Naive thymus-derived CD8-positive, alpha-beta T cell (primary cell): ENCODE data around the gene DIRAS1. TPM values are rescaled to one million over a fixed set of nuclear protein-coding genes. Genes with fewer than 3 reads are reported as not detected.

Experiments
- ATAC-seq, 2 donors: fragments of 150-1000 bp; cut with Tn5 transposase in 1 of 2; sonication (Bioruptor Pico), chemical (Tn5 transposase) in 1 of 2; 1 replicate in 1 of 2; 2 replicates in 1 of 2; pipeline ENCODE4 v1.10.0; 2021; ENCODE audit warnings: mild to moderate bottlenecking in 2 of 2, moderate library complexity in 2 of 2
- POLR2A ChIA-PET: fragments of 350-600 bp; sonication (Branson Sonifier 250); formaldehyde crosslinking; loops from one replicate; lab custom pipeline; 2021; ENCODE audit warnings: antibody characterized with exemption; lab: Charles Lee
- DNase-seq, 10 donors: peaks; one replicate each; pipeline versions ENCODE4 v3.0.0 to v3.0.0-alpha.2; 2020 to 2022
- H3K27ac Mint-ChIP-seq, 10 donors: one replicate each; pipeline ENCODE4 v1.8.0; 2020 to 2022; ENCODE audit warnings: mild to moderate bottlenecking in 10 of 10, mixed read lengths in 10 of 10, moderate library complexity in 4 of 10, inconsistent platforms in 1 of 10
- H3K27me3 Mint-ChIP-seq, 5 donors: one replicate each; pipeline ENCODE4 v1.8.0; 2021 to 2022; ENCODE audit warnings: mixed read lengths in 5 of 5
- H3K36me3 Mint-ChIP-seq, 3 donors: one replicate each; pipeline ENCODE4 v1.8.0; 2020 to 2022; ENCODE audit warnings: mixed read lengths in 3 of 3, mild to moderate bottlenecking in 2 of 3, inconsistent platforms in 1 of 3
- H3K4me1 Mint-ChIP-seq, 4 donors: one replicate each; pipeline ENCODE4 v1.8.0; 2021 to 2022; ENCODE audit warnings: mixed read lengths in 4 of 4
- H3K4me3 Mint-ChIP-seq, 10 donors: one replicate each; pipeline ENCODE4 v1.8.0; 2020 to 2022; ENCODE audit warnings: mild to moderate bottlenecking in 10 of 10, mixed read lengths in 10 of 10, moderate library complexity in 6 of 10, inconsistent platforms in 1 of 10
- H3K9me3 Mint-ChIP-seq, 9 donors: one replicate each; pipeline ENCODE4 v1.8.0; 2020 to 2022; ENCODE audit warnings: mixed read lengths in 9 of 9, mild to moderate bottlenecking in 3 of 9, inconsistent platforms in 1 of 9, moderate library complexity in 1 of 9
- polyA plus RNA-seq, 3 donors: library from polyadenylated mRNA; unstranded; fragments of 300-500 nt; fragmentation: Illumina TruSeq; gene quantifications; one replicate each; pipeline ENCODE4 v1.2.3, GENCODE V29; 2021
- total RNA-seq, 8 experiments: library from RNA in 2 of 8; stranded (reverse) in 2 of 8; gene quantifications; one replicate each; pipeline ENCODE4 v1.2.3 and lab custom pipeline; 2021 to 2026

DIRAS1 gene
- total and polyA plus RNA-seq, 5 experiments from 2014 or later, result 0.75 to 0.77 TPM; not detected in 3

DNA sequence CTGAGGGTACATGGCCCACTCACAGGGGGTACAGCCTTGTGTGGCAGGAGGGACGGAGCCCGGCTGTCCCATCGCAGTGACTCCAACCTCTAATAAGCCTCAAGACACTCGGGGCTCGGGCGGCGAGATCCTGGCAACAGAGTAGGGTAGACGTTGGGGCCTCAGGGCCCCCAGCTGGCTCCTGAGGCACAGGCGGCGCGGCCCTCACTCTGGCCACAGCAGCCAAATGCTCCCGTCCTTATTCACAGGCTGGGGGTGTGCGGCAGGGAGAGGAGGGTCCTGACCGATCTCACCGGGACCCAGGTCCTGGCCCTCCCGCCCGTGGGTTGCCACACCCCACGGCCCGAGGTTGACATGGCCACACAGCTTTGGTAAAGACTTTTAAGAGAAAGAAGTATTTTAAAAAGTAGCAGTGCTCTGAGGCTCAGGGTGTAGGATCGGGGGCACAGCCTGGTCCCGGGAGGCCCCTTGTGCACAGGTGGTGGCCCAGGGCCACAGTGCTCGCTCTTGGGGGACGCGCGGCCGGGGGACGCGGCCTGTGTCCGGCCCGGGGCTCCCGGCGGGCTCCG, 11.1 kb upstream of the DIRAS1 start:
- Mint-ChIP-seq H3K4me3 (no peak overlapping the region), H3K27ac (no peak overlapping the region), H3K4me1 (peaks cover 5 to 23% (median 8%) of the 10 kb centered on the region in 4 donors), H3K36me3 (peaks cover 0 to 22% (median 22%) of the 10 kb centered on the region in 3 donors), H3K9me3 (no peaks in the 10 kb centered on the region), H3K27me3 (no peaks in the 10 kb centered on the region)
- POLR2A ChIA-PET, result no interaction called here
- ATAC-seq (no peak), DNase-seq (no peak)

GRCh38 chr19:2731181-2731995, 10.2 kb upstream of the DIRAS1 start:
- no peak for DNase-seq
- POLR2A ChIA-PET, result no interaction called here
- Mint-ChIP-seq H3K4me1 (peaks cover 5 to 19% (median 9%) of the 10 kb centered on the region in 4 donors), H3K9me3 (no peaks in the 10 kb centered on the region), H3K36me3 (peaks cover 0 to 16% (median 13%) of the 10 kb centered on the region in 3 donors), H3K4me3 (no peak overlapping the region), H3K27me3 (peaks cover 0 to 3% (median 0%) of the 10 kb centered on the region in 5 donors), H3K27ac (no peak overlapping the region)
- no peak for ATAC-seq

GRCh38 chr19:2729943-2730818, 9.0 kb upstream of the DIRAS1 start:
- POLR2A ChIA-PET, result no interaction called here
- Mint-ChIP-seq H3K27me3 (peaks cover 0 to 12% (median 6%) of the 10 kb centered on the region in 5 donors), H3K4me3 (no peak overlapping the region), H3K9me3 (no peaks in the 10 kb centered on the region), H3K27ac (no peak overlapping the region), H3K36me3 (peaks cover 0 to 11% (median 8%) of the 10 kb centered on the region in 3 donors), H3K4me1 (peaks cover 5 to 13% (median 10%) of the 10 kb centered on the region in 4 donors)
- no peak for ATAC-seq
- DNase-seq, result no peak

- DNase-seq (no peak), ATAC-seq (no peak)
- H3K9me3 Mint-ChIP-seq, result no peaks in the 10 kb centered on the region
- POLR2A ChIA-PET, result no interaction called here
- no peak overlapping the region for H3K4me3 Mint-ChIP-seq
- H3K27me3 Mint-ChIP-seq, result peaks cover 3 to 21% (median 12%) of the 10 kb centered on the region in 5 donors
- peaks cover 0 to 7% (median 4%) of the 10 kb centered on the region in 3 donors for H3K36me3 Mint-ChIP-seq
- no peak overlapping the region for H3K27ac Mint-ChIP-seq
- H3K4me1 Mint-ChIP-seq, result peaks cover 0 to 9% (median 5%) of the 10 kb centered on the region in 4 donors
Measured at GRCh38 chr19:2728783-2729387, 7.7 kb upstream of the DIRAS1 start.

GRCh38 chr19:2727640-2727944, 6.4 kb upstream of the DIRAS1 start:
- peak overlapping the region in 1 of 10 donors; percentile 33 for H3K27ac Mint-ChIP-seq
- H3K4me3 Mint-ChIP-seq, result no peak overlapping the region
- peaks cover 3 to 33% (median 12%) of the 10 kb centered on the region in 5 donors for H3K27me3 Mint-ChIP-seq
- H3K9me3 Mint-ChIP-seq, result peaks cover 0 to under 1% (median 0%) of the 10 kb centered on the region in 9 donors
- H3K4me1 Mint-ChIP-seq, result peaks cover 0 to 9% (median 3%) of the 10 kb centered on the region in 4 donors
- POLR2A ChIA-PET, result interaction anchor here (0.7 kb wide), 1 partner anchor 17 kb away, joined by 3 read pairs; no protein-coding TSS in a partner anchor
- DNase-seq (no peak), ATAC-seq (no peak)
- no peaks in the 10 kb centered on the region for H3K36me3 Mint-ChIP-seq

- no peaks in the 10 kb centered on the region for H3K36me3 Mint-ChIP-seq
- H3K4me1 Mint-ChIP-seq, result peaks cover 0 to 9% (median 3%) of the 10 kb centered on the region in 4 donors
- H3K4me3 Mint-ChIP-seq, result peak overlapping the region in 4 of 10 donors; percentile 4 to 54 (median 43)
- H3K27ac Mint-ChIP-seq, result peak overlapping the region in 2 of 10 donors; percentile 22 to 33
- H3K9me3 Mint-ChIP-seq, result peaks cover 0 to 2% (median 0%) of the 10 kb centered on the region in 9 donors
- POLR2A ChIA-PET, result interaction anchor here (0.7 kb wide), 1 partner anchor 17 kb away, joined by 3 read pairs; no protein-coding TSS in a partner anchor
- ATAC-seq, result no peak
- H3K27me3 Mint-ChIP-seq, result peaks cover 3 to 38% (median 12%) of the 10 kb centered on the region in 5 donors
- no peak for DNase-seq
Measured at GRCh38 chr19:2726904-2727639, 5.9 kb upstream of the DIRAS1 start.

DNA sequence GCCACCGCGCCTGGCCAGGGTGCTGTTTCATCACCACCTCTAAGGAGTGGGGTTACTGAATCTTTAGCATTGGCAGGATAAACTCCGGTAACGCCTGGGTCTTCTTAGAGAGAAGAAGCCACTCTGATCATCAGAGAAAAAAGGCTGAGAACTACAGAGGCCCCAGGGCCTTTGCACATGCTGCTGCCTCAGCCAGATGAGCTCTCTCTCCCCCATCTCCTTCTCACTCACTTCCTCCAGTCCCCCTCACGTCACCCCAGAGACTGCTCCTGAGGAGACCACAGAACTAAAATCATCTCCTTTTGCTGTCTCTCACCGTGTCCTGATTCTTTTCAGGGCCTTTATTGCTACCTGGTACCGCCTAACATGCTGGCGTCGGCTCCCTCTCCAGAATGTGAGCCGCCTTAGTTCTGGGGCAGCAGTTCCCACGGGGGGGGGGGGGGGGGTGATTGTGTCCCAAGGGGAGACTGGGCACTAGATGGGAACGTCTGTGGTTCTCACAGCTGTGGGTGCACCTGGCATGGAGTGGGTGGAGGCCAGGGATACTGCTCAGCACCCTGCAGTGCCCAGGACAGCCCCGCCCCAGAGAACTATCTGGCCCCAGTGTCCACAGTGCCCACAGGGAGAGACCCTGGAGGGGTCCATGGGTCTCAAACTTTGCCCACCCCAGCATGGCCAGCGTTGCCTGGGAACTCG, 5.1 kb upstream of the DIRAS1 start:
- Mint-ChIP-seq H3K4me3 (no peak overlapping the region), H3K4me1 (peaks cover 0 to 14% (median 6%) of the 10 kb centered on the region in 4 donors), H3K27ac (no peak overlapping the region), H3K9me3 (peaks cover 0 to 2% (median 0%) of the 10 kb centered on the region in 9 donors), H3K36me3 (peaks cover 0 to 2% (median 0%) of the 10 kb centered on the region in 3 donors), H3K27me3 (peaks cover 3 to 44% (median 12%) of the 10 kb centered on the region in 5 donors)
- no peak for DNase-seq
- POLR2A ChIA-PET, result no interaction called here
- ATAC-seq, result no peak

DNA sequence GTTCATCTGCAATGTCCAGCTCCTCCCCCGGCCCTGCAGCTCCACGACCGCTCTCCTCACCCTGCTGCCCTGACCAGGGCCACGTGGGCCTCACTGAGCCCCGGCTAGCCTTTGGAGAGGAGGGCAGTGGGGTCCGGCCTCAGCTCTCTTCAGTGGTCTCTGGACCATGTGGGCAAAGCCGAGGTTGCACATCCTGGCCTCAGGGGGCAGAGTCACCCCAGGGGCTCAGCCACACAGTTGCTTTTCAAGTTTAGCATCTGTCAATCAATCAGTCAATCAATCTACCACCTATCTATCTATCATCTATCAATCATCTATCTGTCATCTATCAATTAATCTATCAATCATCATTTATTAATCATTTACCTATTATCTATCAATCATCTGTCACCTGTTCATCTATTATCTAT, 3.0 kb upstream of the DIRAS1 start:
- peak overlapping the region in 1 of 10 donors; percentile 8 for H3K4me3 Mint-ChIP-seq

GRCh38 chr19:2723747-2724146, 2.6 kb upstream of the DIRAS1 start:
- no peak overlapping the region for H3K4me3 Mint-ChIP-seq
- H3K27me3 Mint-ChIP-seq, result peaks cover 6 to 59% (median 17%) of the 10 kb centered on the region in 5 donors
- no peak for ATAC-seq

More for the DNA sequence above, 3.0 kb upstream of the DIRAS1 start:
- H3K9me3 Mint-ChIP-seq, result peaks cover 0 to 2% (median 0%) of the 10 kb centered on the region in 9 donors
- DNase-seq (no peak), ATAC-seq (no peak)
- H3K4me1 Mint-ChIP-seq, result peaks cover 4 to 23% (median 13%) of the 10 kb centered on the region in 4 donors
- H3K27me3 Mint-ChIP-seq, result peaks cover 6 to 55% (median 17%) of the 10 kb centered on the region in 5 donors
- POLR2A ChIA-PET, result no interaction called here
- no peak overlapping the region for H3K27ac Mint-ChIP-seq
- peaks cover 0 to 6% (median 0%) of the 10 kb centered on the region in 3 donors for H3K36me3 Mint-ChIP-seq

GRCh38 chr19:2723345-2723715, 2.2 kb upstream of the DIRAS1 start:
- Mint-ChIP-seq H3K4me1 (peaks cover 1 to 25% (median 13%) of the 10 kb centered on the region in 4 donors), H3K4me3 (no peak overlapping the region)

More at GRCh38 chr19:2723747-2724146, 2.6 kb upstream of the DIRAS1 start:
- Mint-ChIP-seq H3K4me1 (peaks cover 2 to 25% (median 13%) of the 10 kb centered on the region in 4 donors), H3K9me3 (peaks cover 0 to 2% (median 0%) of the 10 kb centered on the region in 9 donors), H3K36me3 (peaks cover 0 to 6% (median 0%) of the 10 kb centered on the region in 3 donors), H3K27ac (no peak overlapping the region)
- POLR2A ChIA-PET, result no interaction called here
- DNase-seq, result no peak

More at GRCh38 chr19:2723345-2723715, 2.2 kb upstream of the DIRAS1 start:
- POLR2A ChIA-PET, result interaction anchor here (0.6 kb wide), 1 partner anchor 13 kb away, joined by 3 read pairs; no protein-coding TSS in a partner anchor
- ATAC-seq (no peak), DNase-seq (no peak)
- H3K27ac Mint-ChIP-seq, result no peak overlapping the region
- peaks cover 0 to 6% (median 0%) of the 10 kb centered on the region in 3 donors for H3K36me3 Mint-ChIP-seq
- H3K27me3 Mint-ChIP-seq, result peaks cover 6 to 60% (median 17%) of the 10 kb centered on the region in 5 donors
- peaks cover 0 to 2% (median 0%) of the 10 kb centered on the region in 9 donors for H3K9me3 Mint-ChIP-seq
